Esophagus squamous epithelium (tissue), 5 donors: ENCODE measurements around the gene RALGAPB. TPM values are rescaled to one million over a fixed set of nuclear protein-coding genes. Genes with fewer than 3 reads are reported as not detected.
"Not testable (repeated sequence)": the region's sequence is repeated elsewhere in the genome, so short reads cannot be mapped to it uniquely, and the experiment has no call there.

Source experiments
- DNase-seq: peaks from one replicate; lab custom pipeline; 2025; lab: John Stamatoyannopoulos, UW
- H3K27ac ChIP-seq, 4 donors: fragments of 200-600 bp; sonication (generic); one replicate each; pipeline ENCODE4 v1.5.1; 2016 to 2019; ENCODE audit warnings: mild to moderate bottlenecking in 1 of 4
- H3K27me3 ChIP-seq, 4 donors: fragments of 200-600 bp; sonication (generic); 1 replicate in 3 of 4; 2 replicates in 1 of 4; pipeline versions ENCODE4 v1.5.1 to v1.6.0; 2017 to 2021; ENCODE audit warnings: antibody characterized with exemption in 1 of 4
- H3K36me3 ChIP-seq, 3 donors: fragments of 200-600 bp; sonication (generic); one replicate each; pipeline ENCODE4 v1.5.1; 2016 to 2019
- H3K4me1 ChIP-seq, 3 donors: fragments of 200-600 bp; sonication (generic); one replicate each; pipeline ENCODE4 v1.5.1; 2017 to 2019
- H3K4me3 ChIP-seq, 4 donors: fragments of 200-600 bp; sonication (generic); 1 replicate in 3 of 4; 2 replicates in 1 of 4; pipeline ENCODE4 v1.5.1; 2016 to 2019; ENCODE audit warnings: mild to moderate bottlenecking in 2 of 4, moderate library complexity in 1 of 4
- H3K9me3 ChIP-seq, 3 donors: fragments of 200-600 bp; sonication (generic); one replicate each; pipeline ENCODE4 v1.5.1; 2016 to 2019
- CTCF ChIP-seq, 6 experiments: fragments of 450-650 bp in 4 of 6; fragments of 200-600 bp in 2 of 6; sonication (generic) in 2 of 6; IDR thresholded peaks; one replicate each; pipeline ENCODE4 v1.5.1; 2016 to 2019; ENCODE audit warnings: antibody characterized with exemption in 6 of 6, mild to moderate bottlenecking in 4 of 6, moderate library complexity in 4 of 6
- POLR2A ChIP-seq, 4 donors: fragments of 450-650 bp; IDR thresholded peaks; one replicate each; pipeline ENCODE4 v1.6.1; 2017; ENCODE audit warnings: antibody characterized with exemption in 4 of 4, mild to moderate bottlenecking in 4 of 4, moderate library complexity in 3 of 4
- WGBS, 2 donors: methylation state at CpG; one replicate each; pipeline ENCODE4 v1.1.5; 2018; 5-methylcytosine and 5-hydroxymethylcytosine counted together
- intact Hi-C: fragments of 100-400 bp; cut with DNase I; formaldehyde crosslinking; loops from one replicate; pipeline ENCODE4 v1.15.0; 2022
- total RNA-seq, 4 donors: library from RNA; depleted of rRNA; stranded (reverse); fragments of >200 nt; gene quantifications; one replicate each; pipeline ENCODE4 v1.1.0, GENCODE V29; 2016
- donor health status: DM: yes; HTN: yes; CAD: no.

Gene RALGAPB
- total RNA-seq, 4 donors from 2014 or later = 17.4 to 38.5 (median 26.9) TPM

GRCh38 chr20:38437796-38438195 lies 34.8 kb upstream of the RALGAPB start:
- intact Hi-C loops = no loop called here
- H3K4me1 ChIP-seq = peaks cover 11 to 20% (median 12%) of the 10 kb centered on the region in 3 donors
- no peak overlapping the region for H3K27ac ChIP-seq
- no peak for DNase-seq
- TF ChIP-seq CTCF (IDR thresholded peaks at IDR 0.05) (no peak), POLR2A (IDR thresholded peaks at IDR 0.05) (no peak)
- WGBS, 2 donors = 77 to 90% methylated on average over 5 to 6 of the region's 6 CpGs
- no peaks in the 10 kb centered on the region for H3K9me3 ChIP-seq
- peaks cover 0 to 14% (median 0%) of the 10 kb centered on the region in 3 donors for H3K36me3 ChIP-seq
- H3K4me3 ChIP-seq = no peak overlapping the region
- no peaks in the 10 kb centered on the region for H3K27me3 ChIP-seq

GRCh38 chr20:38441110-38441509 lies 31.5 kb upstream of the RALGAPB start:
- intact Hi-C loops, H3K9me3 ChIP-seq, H3K27me3 ChIP-seq, DNase-seq, H3K4me3 ChIP-seq, H3K36me3 ChIP-seq, H3K27ac ChIP-seq, H3K4me1 ChIP-seq: not testable (repeated sequence)
- WGBS, 2 donors = 91 to 95% methylated on average over 8 of the region's 8 CpGs

DNA sequence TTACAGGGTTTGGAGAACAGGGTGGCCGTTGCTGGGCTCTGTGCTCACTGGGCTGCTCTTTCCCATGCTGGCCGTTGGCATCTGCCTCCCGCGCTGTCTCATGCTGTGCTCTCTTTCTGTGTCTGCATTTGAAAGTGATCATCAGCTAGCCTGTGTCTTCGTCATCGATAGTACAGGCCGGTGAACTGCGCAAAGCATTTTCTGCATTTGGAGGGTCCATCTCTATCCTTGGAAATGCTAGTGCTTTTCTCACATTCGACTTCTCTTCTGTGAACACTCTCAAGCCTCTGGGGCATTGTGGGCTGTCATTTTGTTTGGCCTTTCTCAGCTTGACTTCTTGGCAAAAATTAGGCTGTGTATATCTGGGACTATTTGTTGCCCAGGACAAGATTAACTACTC lies 30.7 kb upstream of the RALGAPB start:
- no peaks in the 10 kb centered on the region for H3K9me3 ChIP-seq
- H3K27ac ChIP-seq = no peak overlapping the region
- H3K4me3 ChIP-seq = no peak overlapping the region
- no peaks in the 10 kb centered on the region for H3K27me3 ChIP-seq
- no peak for TF ChIP-seq CTCF (IDR thresholded peaks at IDR 0.05)
- no peak for TF ChIP-seq POLR2A (IDR thresholded peaks at IDR 0.05)
- no peaks in the 10 kb centered on the region for H3K36me3 ChIP-seq
- WGBS, 2 donors = 61 to 75% methylated on average over 9 of the region's 9 CpGs
- intact Hi-C loops = no loop called here
- peaks cover 0 to 2% (median 1%) of the 10 kb centered on the region in 3 donors for H3K4me1 ChIP-seq
- no peak for DNase-seq

DNA sequence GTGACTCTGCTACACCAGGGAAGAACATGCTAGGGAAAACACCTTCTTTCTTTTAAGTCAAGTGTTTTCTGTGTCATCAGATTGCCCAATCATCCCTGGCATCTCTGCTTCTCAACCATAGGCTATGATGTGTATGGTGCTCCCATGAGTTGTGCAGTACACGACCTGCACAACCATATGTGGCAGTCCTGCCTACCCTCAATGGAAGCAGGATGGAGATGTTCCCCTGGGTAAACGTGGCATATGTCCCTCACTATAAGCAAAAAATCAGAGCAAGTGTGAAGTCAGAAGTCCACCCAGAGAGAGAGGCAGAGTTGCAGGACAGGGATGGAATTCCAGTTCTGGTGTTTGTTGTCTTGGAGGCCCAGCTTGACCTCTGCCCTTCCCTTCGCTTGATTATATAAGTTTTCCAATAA lies 27.3 kb upstream of the RALGAPB start:
- H3K27me3 ChIP-seq = no peaks in the 10 kb centered on the region
- H3K9me3 ChIP-seq = no peaks in the 10 kb centered on the region
- no peak overlapping the region for H3K4me3 ChIP-seq
- intact Hi-C loops = no loop called here
- WGBS, 2 donors = 74 to 75% methylated on average over 3 of the region's 3 CpGs
- DNase-seq = no peak
- TF ChIP-seq CTCF (IDR thresholded peaks at IDR 0.05) (no peak), POLR2A (IDR thresholded peaks at IDR 0.05) (no peak)
- peaks cover 0 to 23% (median 0%) of the 10 kb centered on the region in 3 donors for H3K36me3 ChIP-seq
- no peak overlapping the region for H3K27ac ChIP-seq
- H3K4me1 ChIP-seq = peaks cover 10 to 21% (median 17%) of the 10 kb centered on the region in 3 donors

GRCh38 chr20:38445901-38446425 lies 26.7 kb upstream of the RALGAPB start:
- WGBS, 2 donors = 66% methylated on average over 5 to 6 of the region's 6 CpGs
- no peak for DNase-seq
- intact Hi-C loops = no loop called here

More at GRCh38 chr20:38445901-38446425, 26.7 kb upstream of the RALGAPB start:
- Histone ChIP-seq H3K27me3 (no peaks in the 10 kb centered on the region), H3K4me1 (peaks cover 10 to 21% (median 17%) of the 10 kb centered on the region in 3 donors), H3K9me3 (no peaks in the 10 kb centered on the region), H3K4me3 (peak overlapping the region in 3 of 4 donors; percentile 69 to 91 (median 81)), H3K36me3 (peaks cover 0 to 28% (median 0%) of the 10 kb centered on the region in 3 donors), H3K27ac (peak overlapping the region in 3 of 4 donors; percentile 92 to 93 (median 92))
- TF ChIP-seq POLR2A (IDR thresholded peaks at IDR 0.05) = no peak
- TF ChIP-seq CTCF (IDR thresholded peaks at IDR 0.05) = no peak
